ENCODE results near the gene COX7B2.

COX7B2 gene

GRCh38 chr4:46889410-46889809 lies 19.6 kb downstream of the COX7B2 start:
- DNase-seq (ENCODE audit: low read depth, low spot score), result no peak

- no peak for DNase-seq (ENCODE audit: low read depth, low spot score)
Measured at GRCh38 chr4:46886711-46887110, 22.3 kb downstream of the COX7B2 start.

DNA sequence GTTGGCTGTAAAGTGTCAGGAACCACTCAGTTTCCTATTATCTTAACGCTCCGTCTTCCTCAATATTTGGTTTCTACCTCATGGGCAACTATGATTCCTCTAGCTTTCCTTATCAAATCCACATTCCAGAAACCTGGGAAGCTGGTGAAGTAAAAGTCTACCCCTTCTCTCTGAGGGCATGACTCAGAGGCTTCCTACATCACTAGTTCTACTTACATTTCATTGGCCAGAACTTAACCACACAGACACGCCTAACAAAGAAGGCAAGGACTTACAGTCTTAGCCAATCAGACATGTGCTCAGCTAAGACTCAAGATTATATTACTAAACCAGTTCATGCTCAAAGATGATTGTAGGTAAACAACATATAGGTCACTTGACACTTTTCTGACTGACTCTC lies 30.4 kb downstream of the COX7B2 start:
- DNase-seq (ENCODE audit: low read depth, low spot score), result no peak

DNA sequence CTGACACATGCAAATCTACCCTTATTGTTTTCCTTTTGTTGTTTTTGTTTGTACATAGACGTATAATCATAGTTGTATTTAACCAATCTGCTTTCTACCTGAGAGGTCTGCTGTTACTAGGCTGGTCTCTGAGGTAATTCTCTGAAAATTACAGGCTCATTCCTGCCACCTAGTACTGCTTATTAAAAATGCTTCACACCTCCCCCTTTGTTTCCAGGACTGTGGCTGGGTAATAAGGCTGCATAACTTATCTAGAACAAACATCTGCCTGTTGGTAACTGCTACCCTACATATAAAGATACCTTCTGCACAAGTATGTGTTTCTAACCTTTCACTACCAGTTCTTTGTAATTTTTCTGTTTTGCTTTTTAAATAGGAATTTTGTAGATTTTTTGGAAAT lies 34.2 kb downstream of the COX7B2 start:
- no peak for DNase-seq (ENCODE audit: low read depth, low spot score)

GRCh38 chr4:46870411-46870810 lies 38.6 kb downstream of the COX7B2 start:
- no peak for DNase-seq (ENCODE audit: low read depth, low spot score)

- DNase-seq (ENCODE audit: low read depth, low spot score), result no peak
Measured at GRCh38 chr4:46856333-46856732, 52.7 kb downstream of the COX7B2 start.

- DNase-seq (ENCODE audit: low read depth, low spot score), result no peak
Measured at GRCh38 chr4:46852800-46853199, 56.2 kb downstream of the COX7B2 start.

- DNase-seq (ENCODE audit: low read depth, low spot score), result no peak
Measured at GRCh38 chr4:46850026-46850425, 59.0 kb downstream of the COX7B2 start.

DNA sequence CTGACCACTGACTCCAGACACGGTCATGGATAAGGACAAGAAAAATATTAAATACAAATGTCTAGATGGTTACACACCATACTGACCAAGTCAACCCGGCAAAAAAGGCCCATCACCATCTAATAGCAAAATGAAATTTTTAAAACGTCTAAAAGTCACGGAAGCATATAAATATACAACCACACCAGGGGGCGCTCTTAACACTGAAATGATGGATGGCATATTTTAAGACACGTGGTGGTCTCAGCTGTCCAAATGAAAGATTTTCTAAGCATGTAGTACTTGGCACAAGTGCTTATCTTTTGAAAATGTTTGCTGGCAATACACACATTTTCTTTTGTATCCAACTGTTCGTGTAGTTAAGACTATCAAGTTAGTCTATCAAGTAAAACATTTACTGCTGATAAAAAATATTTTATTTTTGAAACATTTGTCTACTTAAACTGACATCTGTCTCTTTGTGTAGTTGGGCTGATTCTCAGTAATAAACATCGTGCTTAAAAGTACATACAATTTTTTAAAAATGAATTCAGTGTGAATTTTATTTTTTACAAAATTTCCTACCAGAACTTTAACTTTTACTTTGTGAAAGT lies 64.6 kb downstream of the COX7B2 start:
- DNase-seq (ENCODE audit: low read depth, low spot score), result peak; percentile 56

- no peak for DNase-seq (ENCODE audit: low read depth, low spot score)
Measured at GRCh38 chr4:46839128-46839527, 69.9 kb downstream of the COX7B2 start.

GRCh38 chr4:46837639-46838038 lies 71.4 kb downstream of the COX7B2 start:
- DNase-seq (ENCODE audit: low read depth, low spot score), result no peak

DNA sequence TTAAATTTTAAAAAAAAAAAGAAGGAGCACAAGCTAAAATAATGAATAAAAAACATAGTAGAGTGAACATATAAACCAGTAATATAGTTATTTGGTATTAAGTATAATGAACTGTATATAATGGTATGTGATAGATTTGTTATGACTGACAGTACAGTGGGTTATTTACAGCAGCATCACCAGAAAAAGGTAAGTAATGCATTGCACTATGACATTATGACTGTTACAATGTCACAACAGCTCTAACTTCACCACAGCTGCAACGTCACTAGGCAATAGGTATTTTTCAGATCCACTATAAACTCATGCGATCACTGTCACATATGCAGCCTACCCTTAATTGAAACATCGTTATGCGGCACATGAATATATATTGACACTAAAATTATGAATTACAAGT lies 72.5 kb downstream of the COX7B2 start:
- no peak for DNase-seq (ENCODE audit: low read depth, low spot score)

DNA sequence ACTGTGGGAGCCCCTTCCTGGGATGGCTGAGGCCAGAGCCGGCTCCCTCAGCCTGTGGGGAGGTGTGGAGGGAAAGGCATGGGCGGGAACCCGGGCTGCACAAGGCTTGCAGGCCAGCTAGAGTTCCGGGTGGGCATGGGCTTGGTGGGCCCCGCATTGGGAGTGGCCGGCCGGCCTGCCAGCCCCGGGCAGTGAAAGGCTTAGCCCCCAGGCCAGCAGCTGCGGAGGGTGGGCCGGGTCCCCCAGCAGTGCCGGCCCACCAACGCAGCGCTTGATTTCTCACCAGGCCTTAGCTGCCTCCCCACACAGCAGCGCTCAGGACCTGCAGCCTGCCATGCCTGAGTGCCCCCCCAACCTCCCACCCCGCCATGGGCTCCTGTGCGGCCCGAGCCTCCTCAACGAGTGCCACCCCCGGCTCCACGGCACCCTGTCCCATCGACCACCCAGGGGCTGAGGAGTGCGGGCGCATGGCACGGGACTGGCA lies 78.0 kb downstream of the COX7B2 start:
- no peak for DNase-seq (ENCODE audit: low read depth, low spot score)

- no peak for DNase-seq (ENCODE audit: low read depth, low spot score)
Measured at GRCh38 chr4:46820154-46820553, 88.9 kb downstream of the COX7B2 start.

DNA sequence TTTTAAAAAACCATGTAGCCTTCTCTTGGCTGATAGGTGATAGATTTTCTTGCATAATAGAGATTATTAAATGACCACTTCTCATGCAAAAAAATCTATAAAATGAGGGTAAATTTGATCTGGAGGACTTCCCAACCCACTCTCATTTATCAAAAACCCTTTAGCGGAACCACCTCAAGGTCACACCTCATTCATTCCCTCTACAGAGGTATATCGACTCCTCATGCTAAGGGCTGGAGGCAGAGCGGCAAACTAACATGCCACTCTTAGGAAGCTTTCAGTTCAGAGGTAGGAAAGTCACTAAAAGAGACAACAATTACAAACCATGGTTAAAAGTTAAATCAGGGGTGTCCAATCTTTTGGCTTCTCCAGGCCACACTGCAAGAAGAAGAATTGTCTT lies 90.0 kb downstream of the COX7B2 start:
- no peak for DNase-seq (ENCODE audit: low read depth, low spot score)

- DNase-seq (ENCODE audit: low read depth, low spot score), result no peak
Measured at GRCh38 chr4:46818604-46819003, 90.4 kb downstream of the COX7B2 start.

DNA sequence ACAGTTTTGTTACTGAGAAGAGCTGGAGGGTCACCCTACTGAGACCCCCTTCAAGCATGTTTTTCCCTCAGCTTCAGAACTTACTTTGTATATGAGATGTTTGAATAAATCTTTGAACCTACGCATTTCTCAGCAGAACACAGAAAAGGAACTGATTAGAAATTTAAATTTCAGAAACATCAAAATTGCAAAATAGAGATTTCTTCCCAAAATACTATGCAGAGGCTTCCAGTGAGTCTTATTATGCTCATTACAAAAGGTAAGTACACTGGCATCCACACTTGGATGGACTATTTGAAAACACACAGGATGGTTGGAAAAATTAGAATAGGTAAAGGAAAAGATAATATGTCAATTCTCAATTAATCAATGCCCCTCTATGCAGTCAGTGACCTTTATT lies 91.2 kb downstream of the COX7B2 start:
- no peak for DNase-seq (ENCODE audit: low read depth, low spot score)

GRCh38 chr4:46804781-46805413 lies 104.1 kb downstream of the COX7B2 start:
- no peak for DNase-seq (ENCODE audit: low read depth, low spot score)

DNA sequence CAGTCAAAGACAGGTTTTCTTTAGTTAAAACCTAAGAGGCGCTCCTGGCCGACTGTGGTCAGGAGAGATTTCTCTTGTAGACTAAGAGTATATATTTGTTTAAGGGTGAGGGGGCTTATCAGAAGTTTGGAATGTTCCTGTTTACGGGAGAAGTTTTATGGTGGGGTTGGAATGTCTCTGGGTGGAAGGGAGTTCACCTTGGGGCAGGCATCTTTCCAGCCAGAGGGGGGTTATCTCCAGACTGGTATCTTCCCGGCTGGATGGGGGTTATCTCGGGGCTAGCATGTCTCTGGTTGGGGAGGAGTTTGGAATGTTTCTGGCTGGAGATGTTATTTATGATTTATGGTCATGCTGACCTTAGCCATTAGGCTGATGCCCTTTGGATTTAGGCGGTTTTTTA lies 116.0 kb downstream of the COX7B2 start:
- no peak for DNase-seq (ENCODE audit: low read depth, low spot score)

DNA sequence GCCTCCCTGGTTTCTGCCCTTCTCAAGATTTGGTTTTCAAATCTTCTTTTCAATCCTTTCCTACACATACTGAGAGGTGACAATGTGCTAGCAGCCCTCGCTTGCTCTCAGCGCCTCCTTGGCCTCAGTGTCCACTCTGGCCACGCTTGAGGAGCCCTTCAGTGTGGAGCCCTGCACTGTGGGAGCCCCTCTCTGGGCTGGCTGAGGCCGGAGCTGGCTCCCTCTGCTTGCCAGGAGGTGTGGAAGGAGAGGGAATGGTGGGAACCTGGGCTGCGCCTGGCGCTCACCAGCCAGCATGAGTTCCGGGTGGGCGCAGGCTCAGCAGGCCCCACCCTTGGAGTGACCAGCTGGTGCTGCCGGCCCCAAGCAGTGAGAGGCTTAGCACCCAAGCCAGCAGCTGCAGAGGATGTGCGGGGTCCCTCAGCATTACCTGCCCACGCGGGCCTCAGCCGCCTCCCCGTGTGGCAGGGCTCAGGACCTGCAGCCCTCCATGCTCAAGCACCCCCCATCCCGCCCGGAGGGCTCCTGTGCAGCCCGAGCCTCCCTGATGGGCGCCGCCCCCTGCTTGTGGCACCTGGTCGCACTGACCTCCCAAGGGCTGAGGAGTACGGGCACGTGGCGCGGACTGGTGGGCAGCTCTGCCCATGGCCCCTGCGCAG lies 127.5 kb downstream of the COX7B2 start:
- DNase-seq (ENCODE audit: low read depth, low spot score), result no peak

DNA sequence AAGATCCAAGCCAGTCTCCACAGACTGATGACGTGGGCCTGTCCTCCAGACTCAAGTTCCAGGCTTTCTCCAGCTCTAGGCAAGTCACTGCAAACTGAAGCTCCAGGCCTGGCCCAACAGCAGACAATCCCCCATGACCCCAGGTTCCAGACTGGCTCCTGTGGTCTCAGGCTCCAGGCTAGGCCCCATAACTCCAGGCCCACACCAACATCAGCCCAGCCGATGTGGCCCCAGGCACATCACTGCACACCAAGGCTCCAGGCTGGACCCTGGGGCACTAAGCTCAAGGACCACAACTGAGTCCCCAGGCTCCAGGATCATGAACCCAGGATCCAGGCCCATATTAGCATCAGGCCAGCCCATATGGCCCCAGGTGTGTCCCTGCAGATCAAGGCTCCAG lies 143.6 kb downstream of the COX7B2 start:
- no peak for DNase-seq (ENCODE audit: low read depth, low spot score)

DNA sequence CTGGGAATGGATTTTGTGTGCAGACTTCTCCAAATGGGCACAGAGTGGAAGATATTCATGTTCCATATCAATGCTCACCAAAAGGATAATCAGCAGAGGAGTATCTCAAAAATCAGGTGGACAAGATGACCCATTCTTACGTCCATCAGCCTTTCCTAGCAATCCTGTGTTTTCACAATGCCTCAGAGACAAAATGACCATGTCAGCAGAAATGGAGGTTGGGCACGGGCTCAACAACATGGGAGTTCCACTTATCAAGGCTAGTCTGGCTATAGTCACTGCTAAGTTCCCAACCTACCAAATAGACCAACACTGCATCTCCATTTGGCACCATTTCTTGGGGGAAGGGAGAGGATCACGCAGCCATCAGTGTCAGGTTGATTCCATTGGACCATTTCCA lies 179.0 kb downstream of the COX7B2 start:
- no peak for DNase-seq (ENCODE audit: low read depth, low spot score)

- no peak for DNase-seq (ENCODE audit: low read depth, low spot score)
Measured at GRCh38 chr4:46720055-46720454, 189.0 kb downstream of the COX7B2 start.
